HG03457 (cell line): Measurements from ENCODE around the gene TCEAL4.

Experiments
- ATAC-seq: cut with Tn5 transposase; IDR thresholded peaks from one replicate; pipeline ENCODE4 v1.9.1; 2021; ENCODE audit warnings: moderate number of reproducible peaks; ENCODE audit not compliant: unreplicated experiment

TCEAL4 gene

DNA sequence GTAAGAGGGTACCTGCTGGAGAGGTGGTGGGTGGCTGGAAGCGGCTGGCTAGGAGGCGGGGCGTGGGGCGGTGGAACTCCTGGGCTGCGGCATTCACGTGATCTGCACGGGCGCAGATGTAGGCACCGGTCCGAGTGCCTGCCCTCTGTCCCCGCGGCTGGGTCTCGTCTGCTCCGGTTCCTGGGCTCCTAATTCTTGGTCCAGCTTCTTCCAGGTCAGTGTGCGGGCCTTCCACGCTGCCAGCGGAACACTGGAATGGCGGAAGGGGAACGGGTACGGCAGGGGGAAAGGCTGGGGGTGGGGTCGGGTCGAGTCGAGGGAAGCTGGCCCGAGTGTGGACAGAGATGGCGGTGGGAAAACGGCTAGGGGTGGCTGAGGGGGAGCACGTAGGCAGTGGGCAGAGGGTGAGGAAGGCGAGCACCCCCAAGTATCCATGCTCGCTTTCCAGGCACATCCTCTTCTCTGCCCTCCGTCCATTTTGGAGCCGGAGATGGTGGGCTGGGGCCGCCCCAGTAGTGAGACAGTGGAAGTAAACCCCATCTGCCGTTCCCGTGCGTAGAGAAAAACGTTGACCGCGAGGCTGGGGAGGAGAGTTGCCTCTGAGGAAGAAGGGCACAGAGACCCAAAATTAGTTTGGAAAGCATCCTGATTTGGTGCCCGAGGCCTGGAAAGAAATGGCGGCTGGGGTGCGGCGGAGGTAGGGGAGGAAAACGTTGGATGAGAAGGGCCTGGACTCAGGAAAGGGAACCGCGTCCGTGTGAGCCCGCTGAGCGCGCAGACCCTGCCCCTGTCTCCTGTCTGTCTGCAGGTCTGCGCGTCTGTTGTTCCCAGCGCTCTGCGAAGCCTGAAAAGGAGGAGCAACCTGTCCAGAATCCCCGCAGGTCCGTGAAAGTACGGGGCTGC lies at the start of gene TCEAL4:
Gene TCEAL4 (plus strand): TSS at position 105 of the 903 bp plus-strand sequence. CDS start 1,161 bp downstream, outside the sequence.
- ATAC-seq, result peak; percentile 89

GRCh38 chrX:103536071-103536470 lies 49.2 kb upstream of the TCEAL4 start:
- no peak for ATAC-seq

GRCh38 chrX:103536732-103537131 lies 48.6 kb upstream of the TCEAL4 start:
- ATAC-seq, result no peak

DNA sequence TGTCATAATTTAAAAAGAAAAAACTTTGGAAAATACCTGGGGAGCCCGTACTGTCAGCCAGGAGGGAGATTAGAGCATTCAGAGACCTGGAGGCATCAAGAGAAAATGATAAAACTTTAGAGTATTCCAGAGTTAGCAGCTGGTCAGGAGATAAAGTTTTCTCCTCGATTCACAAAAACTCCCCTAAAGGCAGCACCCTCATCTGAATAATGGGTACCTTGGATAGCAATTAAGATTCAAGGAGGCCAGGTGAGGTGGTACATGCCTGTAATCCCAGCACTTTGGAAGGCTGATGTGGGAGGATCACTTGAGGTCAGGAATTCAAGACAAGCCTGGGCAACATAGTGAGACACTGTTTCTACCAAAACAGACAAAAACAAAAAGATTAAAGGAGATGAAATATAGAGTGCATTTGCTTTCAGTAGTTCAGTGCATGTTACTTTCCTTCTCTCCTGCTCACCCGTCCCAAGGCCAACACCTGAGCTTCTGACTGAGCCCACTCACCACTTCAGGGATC lies 47.4 kb upstream of the TCEAL4 start:
- ATAC-seq, result no peak

DNA sequence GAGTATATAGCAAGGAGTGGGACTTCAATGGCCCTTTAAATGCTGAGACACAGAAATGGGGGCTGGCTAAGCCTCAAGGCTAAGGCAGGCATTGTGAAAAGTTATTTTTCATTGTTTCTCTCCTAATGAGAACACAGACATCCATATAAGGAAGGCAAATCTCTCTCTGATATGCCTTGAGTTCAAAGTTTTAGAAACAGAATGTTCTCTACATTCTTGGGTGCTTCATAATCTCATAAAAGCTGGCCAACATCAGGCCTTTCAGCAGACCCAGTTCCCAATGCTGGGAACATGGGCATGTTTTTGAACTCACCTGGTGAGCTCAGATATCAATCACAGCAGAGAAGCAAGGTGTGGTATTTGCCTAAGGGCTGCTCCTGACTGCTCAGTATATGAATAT lies 46.6 kb upstream of the TCEAL4 start:
- ATAC-seq, result no peak

- no peak for ATAC-seq
Observed at GRCh38 chrX:103539695-103540094, 45.6 kb upstream of the TCEAL4 start.

GRCh38 chrX:103540145-103540544 lies 45.2 kb upstream of the TCEAL4 start:
- ATAC-seq, result no peak

- ATAC-seq, result no peak
Observed at GRCh38 chrX:103549916-103550315, 35.4 kb upstream of the TCEAL4 start.

DNA sequence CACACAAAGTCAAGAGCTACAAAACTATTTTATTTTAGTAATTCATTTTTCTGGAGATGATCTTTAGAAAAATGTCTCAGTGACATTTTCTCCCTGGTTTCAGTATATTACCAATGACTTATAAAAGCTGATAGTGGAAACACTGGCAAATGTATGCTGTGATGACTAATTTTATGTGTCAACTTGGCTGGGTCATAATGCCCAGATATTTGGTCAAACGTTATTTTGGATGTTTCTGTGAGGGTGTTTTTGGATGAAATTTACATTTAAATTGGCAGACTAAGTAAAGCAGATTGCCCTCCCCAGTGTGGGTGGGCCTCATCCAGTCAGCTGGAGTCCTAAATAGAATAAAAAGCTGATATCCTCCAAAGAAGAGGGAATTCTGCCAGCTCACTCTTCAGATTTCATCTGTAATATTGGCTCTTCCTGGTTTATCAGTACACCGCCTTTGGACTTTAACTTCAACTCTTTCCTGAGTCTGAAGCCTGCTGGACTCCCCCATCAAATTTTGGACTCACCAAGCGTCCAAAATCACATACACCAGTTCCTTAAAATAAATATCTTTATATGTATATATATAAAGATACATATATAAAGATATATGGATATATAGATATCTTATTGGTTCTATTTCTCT lies 34.8 kb upstream of the TCEAL4 start:
- no peak for ATAC-seq

GRCh38 chrX:103552236-103552635 lies 33.1 kb upstream of the TCEAL4 start:
- ATAC-seq, result no peak

DNA sequence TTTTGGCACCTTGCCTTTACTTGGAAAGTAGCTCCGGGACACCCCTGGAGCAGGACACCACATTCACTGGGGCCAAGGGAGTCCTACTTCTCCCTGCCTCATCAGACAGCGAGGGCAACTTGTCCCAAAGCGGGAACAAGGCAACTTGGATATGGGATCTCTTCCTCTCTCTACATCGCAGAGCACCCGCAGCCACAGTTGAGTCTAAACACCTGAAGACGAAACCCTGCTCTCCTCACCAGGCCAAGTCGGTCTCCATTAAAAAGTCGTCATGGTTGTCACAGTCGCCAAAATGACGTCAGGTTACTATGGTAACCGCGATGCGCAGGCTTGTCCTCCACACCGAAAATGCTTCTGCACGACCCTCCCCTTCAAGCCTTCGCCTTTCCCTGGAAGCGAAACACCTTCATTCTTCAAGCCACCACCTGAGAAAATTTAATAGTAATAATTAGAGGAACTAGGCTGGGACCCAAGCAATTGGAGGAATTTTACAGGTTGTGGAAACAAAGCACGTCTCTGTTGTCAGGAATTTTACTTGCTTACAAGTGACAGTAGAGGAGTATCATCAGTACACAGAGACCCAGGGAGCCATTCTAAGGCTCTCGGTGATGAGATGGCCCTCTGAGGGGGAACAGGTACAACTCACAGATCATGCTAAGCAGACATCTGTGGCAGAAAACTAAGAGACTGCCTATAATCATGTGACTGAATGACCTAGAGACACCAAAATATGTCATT lies 30.5 kb upstream of the TCEAL4 start:
- no peak for ATAC-seq

DNA sequence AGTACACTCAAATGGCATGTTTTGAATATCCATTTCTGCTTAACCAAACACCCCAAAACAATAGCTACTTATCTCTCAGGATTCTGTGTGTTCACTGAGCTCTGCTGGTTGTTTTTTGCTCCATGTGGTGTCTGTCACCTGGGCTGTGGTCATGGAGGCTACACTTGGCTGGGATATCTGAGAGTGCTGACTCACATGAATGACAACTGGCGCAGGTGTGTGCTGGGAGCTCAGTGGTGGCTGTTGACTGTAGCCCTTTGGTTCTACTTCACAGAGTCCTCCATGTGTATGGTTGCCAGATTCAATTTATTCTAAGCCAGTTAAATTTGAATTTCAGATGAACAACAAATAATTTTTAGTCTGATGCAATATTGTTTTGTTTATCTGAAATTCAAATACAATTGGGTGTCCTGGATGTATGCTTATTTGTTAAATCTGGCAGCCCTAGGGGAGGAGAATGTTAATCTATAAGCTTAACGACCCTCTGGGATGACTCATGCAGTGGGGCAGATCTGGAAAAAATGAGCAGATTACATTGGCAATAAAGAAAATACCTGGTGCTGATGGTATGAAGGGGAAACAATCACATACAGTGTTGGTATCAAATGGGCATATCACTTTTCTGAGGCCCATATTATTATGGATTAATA lies 28.2 kb upstream of the TCEAL4 start:
- ATAC-seq, result no peak

- no peak for ATAC-seq
Observed at GRCh38 chrX:103560256-103560655, 25.1 kb upstream of the TCEAL4 start.

GRCh38 chrX:103562801-103563200 lies 22.5 kb upstream of the TCEAL4 start:
- no peak for ATAC-seq

DNA sequence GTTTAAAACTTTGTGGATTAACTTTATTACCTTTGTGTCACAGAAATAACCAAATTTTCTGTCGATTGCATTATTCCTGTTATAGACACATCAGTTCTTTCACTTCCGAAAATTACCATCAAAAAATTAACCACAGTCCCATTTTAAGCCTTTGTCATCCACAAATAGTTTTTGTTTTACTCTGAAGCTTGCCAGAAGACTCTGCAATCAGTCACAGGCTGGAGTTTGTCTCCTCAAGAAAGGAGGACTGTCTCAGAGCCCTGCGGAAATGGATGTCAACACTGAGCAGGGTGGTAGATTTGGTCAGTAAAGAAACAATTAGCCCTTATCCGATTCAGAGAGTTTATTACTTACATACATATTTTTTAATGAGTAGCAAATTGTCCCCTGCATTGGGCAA lies 20.1 kb upstream of the TCEAL4 start:
- ATAC-seq, result no peak

GRCh38 chrX:103565752-103566151 lies 19.6 kb upstream of the TCEAL4 start:
- ATAC-seq, result no peak

- ATAC-seq, result no peak
Observed at GRCh38 chrX:103571121-103571520, 14.2 kb upstream of the TCEAL4 start.

GRCh38 chrX:103571726-103572125 lies 13.6 kb upstream of the TCEAL4 start:
- no peak for ATAC-seq

GRCh38 chrX:103573202-103573601 lies 12.1 kb upstream of the TCEAL4 start:
- ATAC-seq, result no peak

DNA sequence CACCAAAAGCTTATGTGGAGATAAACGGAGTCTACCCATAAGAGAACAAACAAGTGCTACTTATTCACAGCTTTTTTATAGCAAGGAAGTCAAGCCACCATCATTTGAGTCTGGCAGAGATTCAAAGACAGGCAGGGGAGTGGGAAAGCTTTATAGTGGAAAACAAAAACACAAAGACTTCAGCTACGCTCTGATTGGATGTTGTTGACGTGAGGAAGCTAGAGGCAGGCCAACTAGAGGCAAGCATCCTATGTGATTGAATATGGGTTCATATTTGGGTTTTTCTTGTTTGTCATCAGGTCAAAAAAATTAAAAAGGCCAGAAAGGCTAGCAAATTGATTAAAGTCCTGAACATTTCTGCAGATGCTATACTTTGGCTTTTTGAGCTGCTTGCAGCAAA lies 719 bp upstream of the TCEAL4 start:
- no peak for ATAC-seq

DNA sequence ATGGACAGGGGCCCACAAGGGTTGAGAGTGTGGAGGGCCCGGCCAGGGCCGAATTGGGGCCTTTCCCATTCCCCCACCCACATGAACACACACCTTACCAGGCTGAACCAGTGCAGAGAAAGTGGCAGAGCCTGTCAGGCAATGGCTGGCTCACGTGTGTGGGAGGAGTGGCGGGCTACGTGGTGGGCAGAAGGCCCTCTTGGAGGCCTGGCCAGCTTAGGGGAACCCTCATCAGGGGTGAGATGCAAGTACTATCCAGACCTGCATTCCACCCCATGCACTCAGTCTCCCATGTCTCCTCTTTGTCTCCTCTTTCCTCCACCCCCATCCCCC lies 965 bp downstream of the TCEAL4 start:
- no peak for ATAC-seq
